ENCODE measurements around the gene PABPC4L.
"Not testable (repeated sequence)": the region's sequence is repeated elsewhere in the genome, so short reads cannot be mapped to it uniquely, and the experiment has no call there.

- not testable (repeated sequence) for TF ChIP-seq CTCF, POLR2A (IDR thresholded peaks at IDR 0.05)
Measured at GRCh38 chr4:134207955-134208354, 6.4 kb upstream of the PABPC4L start.

All from esophagus squamous epithelium (tissue), 4 donors.